HL-60 (cell line): ENCODE data around the gene AADACL3.

Experiments
- DNase-seq, 2 experiments: peaks; one replicate each; pipeline ENCODE4 v3.0.0-alpha.2; 2010 to 2020; ENCODE audit warnings: low read depth in 1 of 2, low spot score in 1 of 2
- H3K27ac ChIP-seq: fragments of 250-450 bp; sonication (Bioruptor Pico); replicated peaks from 2 replicates; pipeline ENCODE4 v1.5.1; 2020; ENCODE audit warnings: mild to moderate bottlenecking, moderate library complexity
- H3K27me3 ChIP-seq: fragments of 250-450 bp; sonication (Bioruptor Pico); 2 replicates; pipeline ENCODE4 v1.5.1; 2021; ENCODE audit warnings: mild to moderate bottlenecking, moderate library complexity; ENCODE audit not compliant: insufficient read depth, poor library complexity, severe bottlenecking
- H3K4me3 ChIP-seq: replicated peaks from 2 replicates; pipeline ENCODE4 v1.5.1; 2011; ENCODE audit warnings: mild to moderate bottlenecking, control low read depth, low read length; ENCODE audit not compliant: insufficient read depth
- GABPA ChIP-seq: IDR thresholded peaks from 2 replicates; pipeline ENCODE4 v1.6.1; 2012; ENCODE audit warnings: low read depth
- POLR2AphosphoS5 ChIP-seq: IDR thresholded peaks from 2 replicates; pipeline ENCODE4 v1.6.1; 2012; ENCODE audit warnings: low read depth
- SPI1 ChIP-seq: IDR thresholded peaks from 2 replicates; pipeline ENCODE4 v1.6.1; 2012; ENCODE audit warnings: low read depth, mild to moderate bottlenecking, borderline replicate concordance
- TF ChIP-seq, protein P1 (sequence below): IDR thresholded peaks from 2 replicates; pipeline ENCODE4 v1.6.1; 2012; ENCODE audit warnings: low read depth; ENCODE audit not compliant: insufficient replicate concordance
- TF ChIP-seq, protein P2 (sequence below): IDR thresholded peaks from one replicate; pipeline ENCODE4 v1.5.1; 2011; ENCODE audit warnings: low read length, control low read depth, inconsistent platforms; ENCODE audit not compliant: insufficient read depth

Gene AADACL3

DNA sequence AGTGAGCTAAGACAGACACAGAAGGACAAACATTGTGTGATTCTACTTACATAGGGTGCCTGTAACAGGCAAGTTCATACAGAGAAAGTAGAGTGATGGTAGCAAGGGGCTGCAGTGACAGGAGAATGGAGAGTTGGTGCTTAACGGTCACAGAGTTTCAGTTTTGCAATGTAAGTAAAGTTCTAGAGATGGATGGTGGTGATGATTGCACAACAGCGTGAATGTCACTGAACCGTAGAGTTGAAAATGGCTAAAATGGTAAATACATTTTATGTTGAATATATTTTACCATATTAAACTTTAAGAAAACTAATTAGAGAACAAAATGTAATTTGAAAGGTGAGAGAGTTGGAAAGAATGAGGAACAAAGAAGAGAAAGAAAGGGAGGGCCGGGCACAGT lies 38.8 kb downstream of the AADACL3 start:
- Histone ChIP-seq H3K4me3 (no peak overlapping the region), H3K27me3 (no peaks in the 10 kb centered on the region), H3K27ac (no peak overlapping the region)
- DNase-seq, result no peak
- TF ChIP-seq, protein P1, sequence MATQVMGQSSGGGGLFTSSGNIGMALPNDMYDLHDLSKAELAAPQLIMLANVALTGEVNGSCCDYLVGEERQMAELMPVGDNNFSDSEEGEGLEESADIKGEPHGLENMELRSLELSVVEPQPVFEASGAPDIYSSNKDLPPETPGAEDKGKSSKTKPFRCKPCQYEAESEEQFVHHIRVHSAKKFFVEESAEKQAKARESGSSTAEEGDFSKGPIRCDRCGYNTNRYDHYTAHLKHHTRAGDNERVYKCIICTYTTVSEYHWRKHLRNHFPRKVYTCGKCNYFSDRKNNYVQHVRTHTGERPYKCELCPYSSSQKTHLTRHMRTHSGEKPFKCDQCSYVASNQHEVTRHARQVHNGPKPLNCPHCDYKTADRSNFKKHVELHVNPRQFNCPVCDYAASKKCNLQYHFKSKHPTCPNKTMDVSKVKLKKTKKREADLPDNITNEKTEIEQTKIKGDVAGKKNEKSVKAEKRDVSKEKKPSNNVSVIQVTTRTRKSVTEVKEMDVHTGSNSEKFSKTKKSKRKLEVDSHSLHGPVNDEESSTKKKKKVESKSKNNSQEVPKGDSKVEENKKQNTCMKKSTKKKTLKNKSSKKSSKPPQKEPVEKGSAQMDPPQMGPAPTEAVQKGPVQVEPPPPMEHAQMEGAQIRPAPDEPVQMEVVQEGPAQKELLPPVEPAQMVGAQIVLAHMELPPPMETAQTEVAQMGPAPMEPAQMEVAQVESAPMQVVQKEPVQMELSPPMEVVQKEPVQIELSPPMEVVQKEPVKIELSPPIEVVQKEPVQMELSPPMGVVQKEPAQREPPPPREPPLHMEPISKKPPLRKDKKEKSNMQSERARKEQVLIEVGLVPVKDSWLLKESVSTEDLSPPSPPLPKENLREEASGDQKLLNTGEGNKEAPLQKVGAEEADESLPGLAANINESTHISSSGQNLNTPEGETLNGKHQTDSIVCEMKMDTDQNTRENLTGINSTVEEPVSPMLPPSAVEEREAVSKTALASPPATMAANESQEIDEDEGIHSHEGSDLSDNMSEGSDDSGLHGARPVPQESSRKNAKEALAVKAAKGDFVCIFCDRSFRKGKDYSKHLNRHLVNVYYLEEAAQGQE, result no peak
- TF ChIP-seq GABPA, result no peak
- no peak for TF ChIP-seq SPI1
- no peak for TF ChIP-seq POLR2AphosphoS5
- TF ChIP-seq, protein P2, sequence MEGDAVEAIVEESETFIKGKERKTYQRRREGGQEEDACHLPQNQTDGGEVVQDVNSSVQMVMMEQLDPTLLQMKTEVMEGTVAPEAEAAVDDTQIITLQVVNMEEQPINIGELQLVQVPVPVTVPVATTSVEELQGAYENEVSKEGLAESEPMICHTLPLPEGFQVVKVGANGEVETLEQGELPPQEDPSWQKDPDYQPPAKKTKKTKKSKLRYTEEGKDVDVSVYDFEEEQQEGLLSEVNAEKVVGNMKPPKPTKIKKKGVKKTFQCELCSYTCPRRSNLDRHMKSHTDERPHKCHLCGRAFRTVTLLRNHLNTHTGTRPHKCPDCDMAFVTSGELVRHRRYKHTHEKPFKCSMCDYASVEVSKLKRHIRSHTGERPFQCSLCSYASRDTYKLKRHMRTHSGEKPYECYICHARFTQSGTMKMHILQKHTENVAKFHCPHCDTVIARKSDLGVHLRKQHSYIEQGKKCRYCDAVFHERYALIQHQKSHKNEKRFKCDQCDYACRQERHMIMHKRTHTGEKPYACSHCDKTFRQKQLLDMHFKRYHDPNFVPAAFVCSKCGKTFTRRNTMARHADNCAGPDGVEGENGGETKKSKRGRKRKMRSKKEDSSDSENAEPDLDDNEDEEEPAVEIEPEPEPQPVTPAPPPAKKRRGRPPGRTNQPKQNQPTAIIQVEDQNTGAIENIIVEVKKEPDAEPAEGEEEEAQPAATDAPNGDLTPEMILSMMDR, result no peak

DNA sequence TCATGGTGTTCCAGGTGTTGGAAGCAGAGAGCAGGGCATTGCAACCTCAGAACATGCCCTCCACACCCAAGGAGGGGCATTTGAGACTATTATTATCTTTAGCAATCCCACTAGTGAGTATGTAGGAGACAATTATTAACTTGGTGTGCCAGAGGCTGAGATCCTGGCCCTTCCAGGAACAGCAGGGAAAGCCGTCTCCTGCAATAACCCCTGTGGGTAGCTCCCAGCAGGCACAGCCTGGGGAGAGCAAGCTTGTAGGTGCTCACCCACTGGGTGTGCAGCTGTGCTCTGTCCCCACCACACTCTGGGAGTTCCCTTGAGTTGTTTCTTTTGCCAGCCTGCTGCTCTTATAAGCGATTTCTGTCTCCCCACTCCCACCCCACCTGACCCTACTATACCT lies 40.4 kb downstream of the AADACL3 start:
- no peaks in the 10 kb centered on the region for H3K27me3 ChIP-seq
- TF ChIP-seq, protein P1, result no peak
- TF ChIP-seq POLR2AphosphoS5 (no peak), GABPA (no peak), SPI1 (no peak)
- TF ChIP-seq, protein P2, result no peak

DNA sequence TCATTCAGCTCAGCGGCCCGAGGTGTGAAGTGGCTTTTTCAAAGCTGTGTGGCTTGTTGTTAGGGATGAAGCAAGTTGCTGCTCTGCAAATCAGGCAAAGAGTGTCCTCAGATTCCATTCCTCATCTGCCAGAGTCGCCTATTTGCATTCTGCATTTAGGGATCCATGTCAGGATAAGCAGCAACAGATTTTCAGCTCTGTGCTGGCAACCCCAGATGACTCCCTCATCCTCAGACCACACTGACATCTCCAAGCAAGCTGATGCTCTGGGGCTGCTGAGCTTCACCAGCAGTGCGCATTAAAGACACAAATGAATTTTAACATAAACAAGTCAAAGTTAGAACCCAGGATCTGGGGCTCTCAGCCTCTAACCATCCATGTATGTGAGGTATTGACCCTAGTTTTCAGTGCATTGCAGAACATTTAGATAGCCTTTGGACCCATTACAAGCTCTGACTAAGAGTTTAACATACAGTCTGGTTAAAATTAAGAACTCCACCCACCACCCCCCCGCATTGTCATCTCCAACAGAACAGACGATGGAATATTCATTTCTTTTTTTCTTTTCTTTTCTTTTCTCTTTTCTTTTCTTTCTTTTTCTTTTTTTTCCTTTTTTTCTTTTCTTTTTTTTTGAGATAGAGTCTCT lies 41.0 kb downstream of the AADACL3 start:
- TF ChIP-seq, protein P1, result no peak
- TF ChIP-seq POLR2AphosphoS5, result no peak
- TF ChIP-seq SPI1, result no peak
- no peak for TF ChIP-seq GABPA
- TF ChIP-seq, protein P2, result no peak
- DNase-seq, result no peak
- no peak overlapping the region for H3K27ac ChIP-seq
- H3K27me3 ChIP-seq, result no peaks in the 10 kb centered on the region
- no peak overlapping the region for H3K4me3 ChIP-seq

More for the DNA sequence above, 40.4 kb downstream of the AADACL3 start:
- Histone ChIP-seq H3K27ac (no peak overlapping the region), H3K4me3 (no peak overlapping the region)
- DNase-seq, result no peak
